Measurements from ENCODE around the gene PIP5K1B.

Gene PIP5K1B

DNA sequence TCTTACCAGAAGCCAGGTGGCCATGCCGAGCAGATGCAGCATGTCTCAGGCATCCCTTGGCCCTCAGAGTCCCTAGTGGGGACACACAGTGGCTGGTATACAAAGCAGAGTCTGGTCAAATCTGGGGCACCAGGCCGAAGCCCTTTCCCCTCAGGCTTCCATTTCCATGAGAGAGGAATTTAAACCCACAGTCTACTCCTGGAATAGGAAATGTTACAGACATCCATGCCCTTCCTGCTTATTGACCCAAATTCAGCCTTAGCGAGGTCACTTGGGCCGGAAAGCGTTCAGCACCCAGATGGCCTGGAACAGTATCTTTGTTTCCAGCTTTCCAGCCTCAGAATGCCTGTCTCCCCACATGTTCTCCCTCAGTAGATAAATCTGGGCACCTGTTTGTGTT lies 131.7 kb downstream of the PIP5K1B start:
- in situ Hi-C loops (cut with HindIII; ENCODE audit: low sequenced_read_pairs): no loop called here
- no peak for TF ChIP-seq CTCF (IDR thresholded peaks at IDR 0.05; ENCODE audit: low read depth, low read length)
- DNase-seq (ENCODE audit: low read depth, low spot score): no peak
- no peak overlapping the region for H3K4me3 ChIP-seq (ENCODE audit: low read depth, low read length)

GRCh38 chr9:68838245-68838644 lies 133.2 kb downstream of the PIP5K1B start:
- in situ Hi-C loops (cut with HindIII; ENCODE audit: low sequenced_read_pairs): no loop called here
- no peak for TF ChIP-seq CTCF (IDR thresholded peaks at IDR 0.05; ENCODE audit: low read depth, low read length)
- DNase-seq (ENCODE audit: low read depth, low spot score): no peak
- H3K4me3 ChIP-seq (ENCODE audit: low read depth, low read length): no peak overlapping the region

DNA sequence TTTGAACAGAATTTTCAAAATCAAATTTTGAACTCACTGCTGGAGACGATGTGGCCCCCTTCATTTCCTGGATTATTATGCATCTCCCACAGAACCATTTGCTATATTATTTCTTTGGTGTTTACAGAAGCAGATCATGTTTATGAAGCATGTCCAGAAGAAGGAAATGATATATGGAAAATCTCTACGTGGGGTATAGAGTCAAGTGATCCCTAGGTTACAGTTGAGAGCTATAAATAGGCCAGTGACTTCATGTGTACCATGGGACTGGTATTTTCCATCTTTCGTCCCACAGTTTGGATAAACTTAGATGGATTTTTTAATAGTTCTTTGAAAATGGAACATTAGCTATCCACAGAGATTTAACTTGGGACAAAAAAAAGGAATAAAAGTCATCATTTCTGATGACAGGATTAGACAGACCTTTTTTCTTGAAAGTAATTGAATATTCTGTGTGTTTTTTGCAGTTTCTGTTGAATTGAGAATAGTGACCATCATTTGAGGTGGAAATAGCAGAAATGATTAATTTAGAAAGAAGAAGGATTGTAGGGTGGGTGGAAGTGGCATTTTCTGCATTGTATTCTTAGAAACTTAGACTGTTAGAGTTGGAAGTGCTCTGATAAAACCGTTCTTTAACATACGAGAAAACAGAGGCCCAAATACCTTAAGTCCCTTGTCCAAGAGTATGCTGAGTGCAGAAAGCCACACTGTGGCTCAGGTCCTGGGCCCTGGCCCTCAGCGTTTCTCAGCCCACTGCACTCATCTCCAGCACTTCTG lies 136.4 kb downstream of the PIP5K1B start:
- no peak for DNase-seq (ENCODE audit: low read depth, low spot score)
- H3K4me3 ChIP-seq (ENCODE audit: low read depth, low read length): no peak overlapping the region
- no peak for TF ChIP-seq CTCF (IDR thresholded peaks at IDR 0.05; ENCODE audit: low read depth, low read length)
- in situ Hi-C loops (cut with HindIII; ENCODE audit: low sequenced_read_pairs): no loop called here

DNA sequence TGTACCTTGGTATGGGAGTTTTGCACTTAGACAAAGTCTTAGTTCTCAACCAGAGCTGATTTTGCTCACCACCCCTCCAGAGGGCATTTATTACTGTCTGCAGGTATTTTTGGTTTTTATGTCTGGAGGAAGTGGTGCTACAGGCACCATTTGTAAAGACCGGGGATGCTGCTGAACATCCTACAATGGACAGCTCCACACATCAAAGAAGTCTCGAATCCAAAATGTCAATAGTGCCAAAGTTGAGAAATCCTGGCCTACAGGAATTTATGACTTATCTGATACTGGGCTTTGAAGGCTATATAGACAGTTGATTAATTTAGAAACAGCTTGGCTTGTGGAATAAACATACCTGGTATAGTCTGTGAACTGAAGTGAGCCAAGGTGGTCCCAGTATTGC lies 137.5 kb downstream of the PIP5K1B start:
- no peak for TF ChIP-seq CTCF (IDR thresholded peaks at IDR 0.05; ENCODE audit: low read depth, low read length)
- no peak overlapping the region for H3K4me3 ChIP-seq (ENCODE audit: low read depth, low read length)
- in situ Hi-C loops (cut with HindIII; ENCODE audit: low sequenced_read_pairs): no loop called here
- DNase-seq (ENCODE audit: low read depth, low spot score): no peak

- no peak for DNase-seq (ENCODE audit: low read depth, low spot score)
- in situ Hi-C loops (cut with HindIII; ENCODE audit: low sequenced_read_pairs): no loop called here
Observed at GRCh38 chr9:68843239-68843638, 138.2 kb downstream of the PIP5K1B start.

GRCh38 chr9:68844157-68844556 lies 139.1 kb downstream of the PIP5K1B start:
- H3K4me3 ChIP-seq (ENCODE audit: low read depth, low read length): no peak overlapping the region
- no peak for TF ChIP-seq CTCF (IDR thresholded peaks at IDR 0.05; ENCODE audit: low read depth, low read length)
- in situ Hi-C loops (cut with HindIII; ENCODE audit: low sequenced_read_pairs): no loop called here
- no peak for DNase-seq (ENCODE audit: low read depth, low spot score)

More at GRCh38 chr9:68843239-68843638, 138.2 kb downstream of the PIP5K1B start:
- TF ChIP-seq CTCF (IDR thresholded peaks at IDR 0.05; ENCODE audit: low read depth, low read length): no peak
- no peak overlapping the region for H3K4me3 ChIP-seq (ENCODE audit: low read depth, low read length)

Data from astrocyte of the spinal cord (primary cell).